Mesendoderm (in vitro differentiated cells): ENCODE data around the gene OR10V1.
A peak's percentile ranks its signal among the peaks of the same experiment; 100 is the strongest.

Source experiments
- DNase-seq: peaks from one replicate; pipeline ENCODE4 v3.0.0; 2013
- H2AK5ac ChIP-seq: 2 replicates; pipeline ENCODE4 v1.6.1; 2013; ENCODE audit warnings: low read length, inconsistent platforms
- H2BK120ac ChIP-seq: 2 replicates; pipeline ENCODE4 v1.6.1; 2013; ENCODE audit warnings: low read depth, mild to moderate bottlenecking, low read length, moderate library complexity, mixed read lengths
- H2BK15ac ChIP-seq: replicated peaks from 2 replicates; pipeline ENCODE4 v1.6.1; 2013; ENCODE audit warnings: low read depth, mild to moderate bottlenecking, moderate library complexity
- H2BK5ac ChIP-seq: 2 replicates; pipeline ENCODE4 v1.6.1; 2013; ENCODE audit warnings: low read length, inconsistent platforms
- H3K18ac ChIP-seq: 2 replicates; pipeline ENCODE4 v1.6.1; 2013; ENCODE audit warnings: mild to moderate bottlenecking, low read length, mixed read lengths
- H3K23ac ChIP-seq: one replicate; pipeline ENCODE4 v1.6.1; 2013; ENCODE audit warnings: low read length
- H3K27ac ChIP-seq: 2 replicates; pipeline ENCODE4 v1.5.1; 2013; ENCODE audit warnings: low read depth, mild to moderate bottlenecking, inconsistent platforms, low read length, moderate library complexity
- H3K27me3 ChIP-seq: 2 replicates; pipeline ENCODE4 v1.6.1; 2013; ENCODE audit warnings: low read length, control low read depth, mild to moderate bottlenecking, inconsistent platforms; ENCODE audit not compliant: insufficient read depth, poor library complexity
- H3K36me3 ChIP-seq: 2 replicates; pipeline ENCODE4 v1.6.1; 2013; ENCODE audit warnings: low read length, inconsistent platforms; ENCODE audit not compliant: control insufficient read depth, insufficient read depth
- H3K4ac ChIP-seq: one replicate; pipeline ENCODE4 v1.6.1; 2013; ENCODE audit warnings: low read depth, mild to moderate bottlenecking, low read length, moderate library complexity
- H3K4me1 ChIP-seq: 2 replicates; pipeline ENCODE4 v1.6.1; 2013; ENCODE audit warnings: low read depth, low read length, inconsistent platforms; ENCODE audit not compliant: control insufficient read depth
- H3K4me2 ChIP-seq: 2 replicates; pipeline ENCODE4 v1.6.1; 2013; ENCODE audit warnings: low read length
- H3K4me3 ChIP-seq: 2 replicates; pipeline ENCODE4 v1.5.1; 2013; ENCODE audit warnings: mild to moderate bottlenecking, low read length
- H3K56ac ChIP-seq: one replicate; pipeline ENCODE4 v1.6.1; 2013; ENCODE audit warnings: low read length
- H3K79me1 ChIP-seq: 2 replicates; pipeline ENCODE4 v1.6.1; 2013; ENCODE audit warnings: low read length, inconsistent platforms
- H3K79me2 ChIP-seq: 2 replicates; pipeline ENCODE4 v1.6.1; 2013; ENCODE audit warnings: mild to moderate bottlenecking, low read length; ENCODE audit not compliant: control insufficient read depth, insufficient read depth
- H3K9ac ChIP-seq: 2 replicates; pipeline ENCODE4 v1.6.1; 2013; ENCODE audit warnings: low read length, inconsistent platforms
- H4K5ac ChIP-seq: one replicate; pipeline ENCODE4 v1.6.1; 2013; ENCODE audit warnings: low read length
- H4K8ac ChIP-seq: one replicate; pipeline ENCODE4 v1.6.1; 2013; ENCODE audit warnings: low read depth, mild to moderate bottlenecking, control low read depth, low read length, moderate library complexity
- WGBS: extraction: QIAGEN DNeasy Blood & Tissue Kit; methylation state at CpG from one replicate; pipeline ENCODE4 v1.1.7; 2013; ENCODE audit warnings: low lambda C conversion rate, missing lambda C conversion rate; ENCODE audit not compliant: insufficient coverage; ENCODE audit errors: extremely low coverage; 5-methylcytosine and 5-hydroxymethylcytosine counted together

The OR10V1 gene

GRCh38 chr11:59724066-59724465, 10.4 kb upstream of the OR10V1 start:
- H3K9ac ChIP-seq: no peak overlapping the region
- no peak overlapping the region for H4K8ac ChIP-seq
- H3K18ac ChIP-seq: no peak overlapping the region
- no peak overlapping the region for H3K27ac ChIP-seq
- no peak overlapping the region for H3K4me2 ChIP-seq
- no peak overlapping the region for H2AK5ac ChIP-seq
- no peak overlapping the region for H2BK15ac ChIP-seq
- H3K56ac ChIP-seq: no peak overlapping the region
- no peak overlapping the region for H3K4me3 ChIP-seq
- no peak overlapping the region for H2BK5ac ChIP-seq
- DNase-seq: no peak
- H3K27me3 ChIP-seq: no peaks in the 10 kb centered on the region
- H3K23ac ChIP-seq: no peak overlapping the region
- no peak overlapping the region for H4K5ac ChIP-seq
- H3K79me2 ChIP-seq: no peaks in the 10 kb centered on the region
- no peaks in the 10 kb centered on the region for H3K36me3 ChIP-seq
- no peaks in the 10 kb centered on the region for H3K79me1 ChIP-seq
- no peaks in the 10 kb centered on the region for H3K4me1 ChIP-seq
- WGBS: no CpG with 5 or more reads among the region's 3 CpGs
- H3K4ac ChIP-seq: no peak overlapping the region
- no peak overlapping the region for H2BK120ac ChIP-seq

- H3K23ac ChIP-seq: no peak overlapping the region
- no peak overlapping the region for H3K18ac ChIP-seq
- H2AK5ac ChIP-seq: no peak overlapping the region
- H3K27me3 ChIP-seq: no peaks in the 10 kb centered on the region
- no peak overlapping the region for H2BK120ac ChIP-seq
- no CpG with 5 or more reads among the region's 2 CpGs for WGBS
- H3K4me1 ChIP-seq: no peaks in the 10 kb centered on the region
- no peak overlapping the region for H2BK15ac ChIP-seq
- H3K79me2 ChIP-seq: no peaks in the 10 kb centered on the region
- no peak overlapping the region for H3K4me3 ChIP-seq
- no peaks in the 10 kb centered on the region for H3K79me1 ChIP-seq
- H3K9ac ChIP-seq: no peak overlapping the region
- no peak for DNase-seq
- no peak overlapping the region for H3K56ac ChIP-seq
- no peak overlapping the region for H4K5ac ChIP-seq
- no peak overlapping the region for H3K4ac ChIP-seq
- no peak overlapping the region for H4K8ac ChIP-seq
- no peak overlapping the region for H3K4me2 ChIP-seq
- no peaks in the 10 kb centered on the region for H3K36me3 ChIP-seq
- H2BK5ac ChIP-seq: no peak overlapping the region
- H3K27ac ChIP-seq: no peak overlapping the region
Observed at GRCh38 chr11:59719556-59719955, 5.9 kb upstream of the OR10V1 start.

DNA sequence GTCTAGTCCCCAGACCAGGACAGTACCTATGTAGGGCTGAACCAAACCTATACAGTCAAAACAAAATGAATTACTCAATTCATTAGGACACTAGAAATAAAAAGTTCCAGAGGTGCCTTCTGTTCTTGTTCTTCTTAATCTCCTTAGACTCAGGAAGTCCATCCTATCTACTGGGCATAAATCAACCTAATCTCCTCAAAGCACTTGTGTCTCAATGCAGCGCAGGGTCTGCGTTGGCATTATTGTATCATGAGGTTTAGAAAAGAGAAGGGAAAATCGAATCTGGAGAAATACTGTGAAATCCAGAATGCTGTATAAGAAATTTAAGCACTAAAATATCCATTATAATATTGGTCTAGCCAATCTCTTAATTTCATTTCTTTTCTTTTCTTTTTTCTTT, 2.4 kb upstream of the OR10V1 start:
- Histone ChIP-seq H2BK120ac (no peak overlapping the region), H2BK5ac (no peak overlapping the region), H3K56ac (no peak overlapping the region), H3K4ac (no peak overlapping the region), H3K4me3 (no peak overlapping the region), H3K4me1 (no peaks in the 10 kb centered on the region), H4K5ac (no peak overlapping the region), H3K36me3 (no peaks in the 10 kb centered on the region), H4K8ac (no peak overlapping the region), H2AK5ac (no peak overlapping the region), H3K79me1 (no peaks in the 10 kb centered on the region), H2BK15ac (no peak overlapping the region), H3K9ac (no peak overlapping the region), H3K4me2 (no peak overlapping the region), H3K27ac (no peak overlapping the region), H3K79me2 (no peaks in the 10 kb centered on the region), H3K27me3 (no peaks in the 10 kb centered on the region), H3K23ac (no peak overlapping the region), H3K18ac (no peak overlapping the region)
- DNase-seq: no peak
- WGBS: no CpG with 5 or more reads among the region's 3 CpGs

- H3K79me1 ChIP-seq: no peaks in the 10 kb centered on the region
- WGBS: no CpG with 5 or more reads among the region's 3 CpGs
- H3K4me1 ChIP-seq: no peaks in the 10 kb centered on the region
- no peak overlapping the region for H4K8ac ChIP-seq
- no peak overlapping the region for H3K27ac ChIP-seq
- no peak overlapping the region for H3K4ac ChIP-seq
- H3K4me2 ChIP-seq: no peak overlapping the region
- no peak overlapping the region for H2AK5ac ChIP-seq
- no peak overlapping the region for H3K18ac ChIP-seq
- H3K23ac ChIP-seq: no peak overlapping the region
- H3K27me3 ChIP-seq: no peaks in the 10 kb centered on the region
- H3K9ac ChIP-seq: no peak overlapping the region
- no peak overlapping the region for H2BK15ac ChIP-seq
- no peak overlapping the region for H3K56ac ChIP-seq
- no peak for DNase-seq
- H4K5ac ChIP-seq: no peak overlapping the region
- no peaks in the 10 kb centered on the region for H3K36me3 ChIP-seq
- H3K79me2 ChIP-seq: no peaks in the 10 kb centered on the region
- H2BK120ac ChIP-seq: no peak overlapping the region
- no peak overlapping the region for H2BK5ac ChIP-seq
- no peak overlapping the region for H3K4me3 ChIP-seq
Observed at GRCh38 chr11:59710136-59710847, 3.4 kb downstream of the OR10V1 start.

- H3K4ac ChIP-seq: no peak overlapping the region
- H2BK5ac ChIP-seq: no peak overlapping the region
- no peaks in the 10 kb centered on the region for H3K79me1 ChIP-seq
- H3K36me3 ChIP-seq: no peaks in the 10 kb centered on the region
- H3K56ac ChIP-seq: no peak overlapping the region
- no peak overlapping the region for H3K23ac ChIP-seq
- no peak overlapping the region for H4K5ac ChIP-seq
- no peaks in the 10 kb centered on the region for H3K79me2 ChIP-seq
- WGBS: no CpG with 5 or more reads among the region's 1 CpG
- no peak overlapping the region for H3K27ac ChIP-seq
- no peaks in the 10 kb centered on the region for H3K27me3 ChIP-seq
- H3K9ac ChIP-seq: no peak overlapping the region
- no peak overlapping the region for H3K18ac ChIP-seq
- H2AK5ac ChIP-seq: no peak overlapping the region
- H4K8ac ChIP-seq: no peak overlapping the region
- no peak overlapping the region for H3K4me3 ChIP-seq
- no peaks in the 10 kb centered on the region for H3K4me1 ChIP-seq
- H3K4me2 ChIP-seq: no peak overlapping the region
- no peak overlapping the region for H2BK120ac ChIP-seq
- H2BK15ac ChIP-seq: no peak overlapping the region
- peak; percentile 4 for DNase-seq
Observed at GRCh38 chr11:59708537-59708936, 5.1 kb downstream of the OR10V1 start.

- no peak for DNase-seq
- Histone ChIP-seq H4K5ac (no peak overlapping the region), H3K23ac (no peak overlapping the region), H3K4me1 (no peaks in the 10 kb centered on the region), H2BK15ac (no peak overlapping the region), H3K18ac (no peak overlapping the region), H3K4ac (no peak overlapping the region), H3K9ac (no peak overlapping the region), H3K4me2 (no peak overlapping the region), H3K79me1 (no peaks in the 10 kb centered on the region), H3K27ac (no peak overlapping the region), H3K4me3 (no peak overlapping the region), H4K8ac (no peak overlapping the region), H3K79me2 (no peaks in the 10 kb centered on the region), H3K56ac (no peak overlapping the region), H2BK120ac (no peak overlapping the region), H2AK5ac (no peak overlapping the region), H3K36me3 (no peaks in the 10 kb centered on the region), H2BK5ac (no peak overlapping the region), H3K27me3 (no peaks in the 10 kb centered on the region)
- no CpG with 5 or more reads among the region's 1 CpG for WGBS
Observed at GRCh38 chr11:59707371-59707770, 6.3 kb downstream of the OR10V1 start.
